Measurements from ENCODE around the gene FAM20C.

The FAM20C gene

GRCh38 chr7:222716-223041, 30.3 kb downstream of the FAM20C start:
- no peak overlapping the region for H3K4me3 ChIP-seq (ENCODE audit: low read depth, low read length)
- DNase-seq (ENCODE audit: low read depth): no peak
- no peak for TF ChIP-seq CTCF (IDR thresholded peaks at IDR 0.05; ENCODE audit: control insufficient read depth, extremely low read depth, insufficient read depth)

GRCh38 chr7:223118-223800, 30.9 kb downstream of the FAM20C start:
- TF ChIP-seq CTCF (IDR thresholded peaks at IDR 0.05; ENCODE audit: control insufficient read depth, extremely low read depth, insufficient read depth): no peak
- no peak overlapping the region for H3K4me3 ChIP-seq (ENCODE audit: low read depth, low read length)
- DNase-seq (ENCODE audit: low read depth): no peak

DNA sequence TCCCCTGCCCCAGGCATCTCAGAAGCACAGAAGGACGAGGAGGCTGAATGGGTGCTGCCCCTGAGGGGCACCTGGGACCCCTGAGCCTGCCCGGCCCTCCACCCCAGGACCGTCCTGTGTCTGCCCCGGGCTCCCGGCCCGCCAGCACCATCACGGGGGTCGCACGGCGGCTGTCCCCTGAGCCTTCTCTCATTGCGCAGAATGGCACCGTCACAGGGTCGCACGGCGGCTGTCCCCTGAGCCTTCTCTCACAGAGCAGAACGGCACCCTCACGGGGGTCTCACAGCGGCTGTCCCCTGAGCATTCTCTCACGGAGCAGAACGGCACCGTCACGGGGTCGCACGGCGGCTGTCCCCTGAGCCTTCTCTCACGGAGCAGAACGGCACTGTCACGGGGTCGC, 31.5 kb downstream of the FAM20C start:
- no peak overlapping the region for H3K4me3 ChIP-seq (ENCODE audit: low read depth, low read length)
- no peak for DNase-seq (ENCODE audit: low read depth)
- no peak for TF ChIP-seq CTCF (IDR thresholded peaks at IDR 0.05; ENCODE audit: control insufficient read depth, extremely low read depth, insufficient read depth)

DNA sequence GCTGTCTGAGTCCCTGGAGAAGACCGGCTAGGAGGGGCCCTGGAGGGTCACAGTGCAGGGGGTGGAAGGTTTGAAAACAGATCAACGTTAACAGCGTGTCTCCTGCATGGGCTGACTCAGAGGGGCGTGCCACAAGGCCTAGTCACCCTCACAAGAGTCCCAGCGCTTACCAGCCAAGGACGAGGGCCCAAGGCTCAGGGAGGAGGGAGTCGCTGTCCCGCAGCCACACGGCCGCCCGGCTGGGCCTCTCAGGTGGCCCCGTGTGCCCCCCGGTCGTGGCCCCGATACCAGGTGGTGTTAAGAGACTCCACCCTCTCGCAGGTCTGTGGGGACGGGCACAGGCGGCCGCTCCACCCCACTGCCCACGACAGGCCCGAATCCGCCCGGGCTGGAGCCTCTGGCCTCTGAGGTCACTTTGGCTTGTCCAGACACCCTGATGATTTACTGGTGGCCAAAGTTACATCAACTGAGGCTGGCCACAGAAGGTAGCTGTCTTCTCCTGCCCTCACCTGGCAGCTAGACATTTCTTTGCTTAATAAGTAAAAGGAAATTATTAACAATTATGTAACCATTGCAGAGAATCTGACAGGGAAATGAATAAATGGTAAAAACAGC, 34.0 kb downstream of the FAM20C start:
- TF ChIP-seq CTCF (IDR thresholded peaks at IDR 0.05; ENCODE audit: control insufficient read depth, extremely low read depth, insufficient read depth): no peak
- no peak for DNase-seq (ENCODE audit: low read depth)
- no peak overlapping the region for H3K4me3 ChIP-seq (ENCODE audit: low read depth, low read length)

GRCh38 chr7:227926-228325, 35.6 kb downstream of the FAM20C start:
- H3K4me3 ChIP-seq (ENCODE audit: low read depth, low read length): no peak overlapping the region
- TF ChIP-seq CTCF (IDR thresholded peaks at IDR 0.05; ENCODE audit: control insufficient read depth, extremely low read depth, insufficient read depth): no peak
- no peak for DNase-seq (ENCODE audit: low read depth)

DNA sequence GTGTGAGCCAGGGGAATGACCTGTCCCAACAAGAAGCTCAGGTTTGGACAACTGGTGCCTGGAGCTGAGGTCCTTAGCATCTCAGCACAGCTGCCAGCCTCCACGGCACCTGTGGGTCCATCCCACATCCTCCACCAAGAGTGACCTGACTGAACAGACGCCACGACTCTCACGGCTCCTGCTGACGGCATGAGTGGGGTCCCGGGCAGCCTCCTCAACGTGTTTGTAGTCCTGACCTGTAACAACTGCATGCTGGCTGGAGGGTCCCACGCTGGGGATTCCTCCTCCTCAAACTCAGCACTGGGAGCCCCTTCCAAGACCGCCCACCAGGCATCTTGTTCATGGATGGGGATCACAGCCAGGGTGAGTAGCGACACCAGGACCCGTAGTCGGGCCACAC, 36.2 kb downstream of the FAM20C start:
- DNase-seq (ENCODE audit: low read depth): no peak
- no peak for TF ChIP-seq CTCF (IDR thresholded peaks at IDR 0.05; ENCODE audit: control insufficient read depth, extremely low read depth, insufficient read depth)
- H3K4me3 ChIP-seq (ENCODE audit: low read depth, low read length): no peak overlapping the region

All from LNCaP clone FGC (cell line).